ENCODE results near the gene PLXNA4. TPM values are rescaled to one million over a fixed set of nuclear protein-coding genes. Genes with fewer than 3 reads are reported as not detected.

PLXNA4 gene
- total RNA-seq, 1 donor from 2014 or later: 16.2 TPM

GRCh38 chr7:132561763-132562162, 14.5 kb downstream of the PLXNA4 start:
- peaks cover 21% of the 10 kb centered on the region for H3K27me3 Mint-ChIP-seq (ENCODE audit: unreplicated experiment)
- H3K4me3 Mint-ChIP-seq (ENCODE audit: unreplicated experiment): no peak overlapping the region
- peaks cover 16% of the 10 kb centered on the region for H3K36me3 Mint-ChIP-seq (ENCODE audit: unreplicated experiment)
- no peak for TF ChIP-seq CTCF (IDR thresholded peaks at IDR 0.05; ENCODE audit: partially characterized antibody, unreplicated experiment)
- DNase-seq: no peak
- H3K27ac Mint-ChIP-seq (ENCODE audit: unreplicated experiment): no peak overlapping the region
- peaks cover 3% of the 10 kb centered on the region for H3K4me1 Mint-ChIP-seq (ENCODE audit: low read depth, unreplicated experiment)
- peaks cover 8% of the 10 kb centered on the region for H3K9me3 Mint-ChIP-seq (ENCODE audit: unreplicated experiment)

- TF ChIP-seq CTCF (IDR thresholded peaks at IDR 0.05; ENCODE audit: partially characterized antibody, unreplicated experiment): no peak
- Mint-ChIP-seq H3K27ac (ENCODE audit: unreplicated experiment) (no peak overlapping the region), H3K36me3 (ENCODE audit: unreplicated experiment) (peaks cover 16% of the 10 kb centered on the region), H3K27me3 (ENCODE audit: unreplicated experiment) (peaks cover 21% of the 10 kb centered on the region), H3K9me3 (ENCODE audit: unreplicated experiment) (peaks cover 8% of the 10 kb centered on the region), H3K4me3 (ENCODE audit: unreplicated experiment) (no peak overlapping the region), H3K4me1 (ENCODE audit: low read depth, unreplicated experiment) (no peaks in the 10 kb centered on the region)
- no peak for DNase-seq
Measured at GRCh38 chr7:132560825-132561529, 15.3 kb downstream of the PLXNA4 start.

- Mint-ChIP-seq H3K9me3 (ENCODE audit: unreplicated experiment) (peaks cover 8% of the 10 kb centered on the region), H3K27me3 (ENCODE audit: unreplicated experiment) (peaks cover 21% of the 10 kb centered on the region), H3K36me3 (ENCODE audit: unreplicated experiment) (peaks cover 16% of the 10 kb centered on the region), H3K4me1 (ENCODE audit: low read depth, unreplicated experiment) (no peaks in the 10 kb centered on the region), H3K4me3 (ENCODE audit: unreplicated experiment) (no peak overlapping the region), H3K27ac (ENCODE audit: unreplicated experiment) (no peak overlapping the region)
- DNase-seq: no peak
- TF ChIP-seq CTCF (IDR thresholded peaks at IDR 0.05; ENCODE audit: partially characterized antibody, unreplicated experiment): no peak
Measured at GRCh38 chr7:132560105-132560504, 16.2 kb downstream of the PLXNA4 start.

- no peak overlapping the region for H3K4me3 Mint-ChIP-seq (ENCODE audit: unreplicated experiment)
- no peak overlapping the region for H3K27ac Mint-ChIP-seq (ENCODE audit: unreplicated experiment)
- no peak for DNase-seq
- peaks cover 13% of the 10 kb centered on the region for H3K27me3 Mint-ChIP-seq (ENCODE audit: unreplicated experiment)
- TF ChIP-seq CTCF (IDR thresholded peaks at IDR 0.05; ENCODE audit: partially characterized antibody, unreplicated experiment): no peak
- peaks cover 7% of the 10 kb centered on the region for H3K36me3 Mint-ChIP-seq (ENCODE audit: unreplicated experiment)
- H3K4me1 Mint-ChIP-seq (ENCODE audit: low read depth, unreplicated experiment): no peaks in the 10 kb centered on the region
- peaks cover 5% of the 10 kb centered on the region for H3K9me3 Mint-ChIP-seq (ENCODE audit: unreplicated experiment)
Measured at GRCh38 chr7:132558815-132559214, 17.5 kb downstream of the PLXNA4 start.

GRCh38 chr7:132557489-132558044, 18.7 kb downstream of the PLXNA4 start:
- Mint-ChIP-seq H3K9me3 (ENCODE audit: unreplicated experiment) (peaks cover 5% of the 10 kb centered on the region), H3K27ac (ENCODE audit: unreplicated experiment) (no peak overlapping the region), H3K4me1 (ENCODE audit: low read depth, unreplicated experiment) (no peaks in the 10 kb centered on the region), H3K36me3 (ENCODE audit: unreplicated experiment) (peaks cover 7% of the 10 kb centered on the region), H3K4me3 (ENCODE audit: unreplicated experiment) (no peak overlapping the region), H3K27me3 (ENCODE audit: unreplicated experiment) (peaks cover 13% of the 10 kb centered on the region)
- no peak for TF ChIP-seq CTCF (IDR thresholded peaks at IDR 0.05; ENCODE audit: partially characterized antibody, unreplicated experiment)
- DNase-seq: no peak
